Measurements from ENCODE around the gene PSME2. TPM values are rescaled to one million over a fixed set of nuclear protein-coding genes. Genes with fewer than 3 reads are reported as not detected.

The PSME2 gene
- total RNA-seq, 1 donor from 2014 or later: 120 TPM

DNA sequence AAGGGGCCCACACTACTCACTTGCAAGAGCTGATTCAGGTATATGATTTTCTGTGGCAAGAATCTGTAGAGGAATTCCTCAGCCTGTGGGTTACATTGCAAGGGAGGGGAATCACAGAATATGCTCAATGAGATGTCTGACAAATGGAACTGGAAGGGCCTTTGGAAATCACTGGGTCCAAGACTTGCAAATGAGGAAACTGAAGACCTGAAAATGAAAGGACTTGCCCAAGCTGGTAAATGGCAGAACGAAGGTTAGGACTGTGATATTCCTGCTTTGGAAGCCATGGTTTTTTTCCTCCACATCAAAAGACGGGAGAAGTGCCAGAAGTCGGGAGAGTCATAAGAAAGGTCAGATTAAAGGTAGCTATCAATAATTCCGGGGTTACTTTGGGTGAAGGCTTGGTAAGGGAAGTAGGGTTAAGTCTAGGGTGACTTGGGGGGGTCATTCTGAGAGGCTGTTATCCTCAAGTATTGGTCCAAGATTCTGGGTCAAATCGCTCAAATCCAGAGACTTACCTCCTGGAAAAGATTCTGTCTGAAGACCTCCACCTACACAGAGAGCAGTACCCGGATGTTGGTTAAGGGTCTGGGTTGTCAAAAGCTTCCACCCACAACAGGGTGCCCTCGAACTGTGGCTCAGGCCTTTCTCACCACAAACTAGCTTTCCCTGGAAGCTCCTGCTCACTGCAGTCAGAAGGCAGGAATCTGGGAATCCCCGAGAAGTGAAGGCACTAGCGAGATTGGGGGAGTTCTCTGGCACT is 539 bp downstream of the PSME2 start:
- Mint-ChIP-seq H3K27ac (peak overlapping the region; percentile 97), H3K4me1 (ENCODE audit: low read depth) (peaks cover 23% of the 10 kb centered on the region), H3K36me3 (ENCODE audit: insufficient read depth) (peaks cover 7% of the 10 kb centered on the region), H3K27me3 (no peaks in the 10 kb centered on the region), H3K9me3 (ENCODE audit: low read depth) (no peaks in the 10 kb centered on the region), H3K4me3 (ENCODE audit: low read depth) (peak overlapping the region; percentile 99)
- no peak for DNase-seq (ENCODE audit: low spot score, unreplicated experiment)
- TF ChIP-seq, protein P1, sequence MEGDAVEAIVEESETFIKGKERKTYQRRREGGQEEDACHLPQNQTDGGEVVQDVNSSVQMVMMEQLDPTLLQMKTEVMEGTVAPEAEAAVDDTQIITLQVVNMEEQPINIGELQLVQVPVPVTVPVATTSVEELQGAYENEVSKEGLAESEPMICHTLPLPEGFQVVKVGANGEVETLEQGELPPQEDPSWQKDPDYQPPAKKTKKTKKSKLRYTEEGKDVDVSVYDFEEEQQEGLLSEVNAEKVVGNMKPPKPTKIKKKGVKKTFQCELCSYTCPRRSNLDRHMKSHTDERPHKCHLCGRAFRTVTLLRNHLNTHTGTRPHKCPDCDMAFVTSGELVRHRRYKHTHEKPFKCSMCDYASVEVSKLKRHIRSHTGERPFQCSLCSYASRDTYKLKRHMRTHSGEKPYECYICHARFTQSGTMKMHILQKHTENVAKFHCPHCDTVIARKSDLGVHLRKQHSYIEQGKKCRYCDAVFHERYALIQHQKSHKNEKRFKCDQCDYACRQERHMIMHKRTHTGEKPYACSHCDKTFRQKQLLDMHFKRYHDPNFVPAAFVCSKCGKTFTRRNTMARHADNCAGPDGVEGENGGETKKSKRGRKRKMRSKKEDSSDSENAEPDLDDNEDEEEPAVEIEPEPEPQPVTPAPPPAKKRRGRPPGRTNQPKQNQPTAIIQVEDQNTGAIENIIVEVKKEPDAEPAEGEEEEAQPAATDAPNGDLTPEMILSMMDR (IDR thresholded peaks at IDR 0.05; ENCODE audit: unreplicated experiment): no peak

DNA sequence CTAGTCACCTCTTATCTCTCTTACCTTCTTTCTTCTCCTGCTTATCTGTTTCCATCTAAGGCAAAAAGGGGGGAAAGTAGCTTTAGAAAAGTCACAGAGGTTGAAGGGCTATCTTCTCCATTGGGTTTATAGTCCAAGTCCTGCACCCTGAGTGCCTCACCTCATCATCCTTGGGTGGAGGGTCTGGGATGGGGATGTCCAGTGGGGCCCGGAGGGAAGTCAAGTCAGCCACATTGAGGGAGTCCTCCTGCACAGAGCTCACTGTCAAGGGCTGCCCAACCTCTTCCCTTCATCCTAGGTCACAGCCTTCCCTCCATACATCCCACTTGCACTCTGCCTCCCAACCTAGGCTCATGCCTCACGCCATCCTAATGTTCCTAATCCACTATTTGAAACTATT is 1.2 kb downstream of the PSME2 start:
- Mint-ChIP-seq H3K27me3 (no peaks in the 10 kb centered on the region), H3K4me3 (ENCODE audit: low read depth) (no peak overlapping the region), H3K36me3 (ENCODE audit: insufficient read depth) (peaks cover 3% of the 10 kb centered on the region), H3K4me1 (ENCODE audit: low read depth) (peaks cover 27% of the 10 kb centered on the region), H3K9me3 (ENCODE audit: low read depth) (no peaks in the 10 kb centered on the region), H3K27ac (peak overlapping the region; percentile 49)
- TF ChIP-seq, protein P1 (IDR thresholded peaks at IDR 0.05; ENCODE audit: unreplicated experiment): no peak
- DNase-seq (ENCODE audit: low spot score, unreplicated experiment): no peak

GRCh38 chr14:24144451-24144850 is 2.0 kb downstream of the PSME2 start:
- no peak for DNase-seq (ENCODE audit: low spot score, unreplicated experiment)
- Mint-ChIP-seq H3K9me3 (ENCODE audit: low read depth) (no peaks in the 10 kb centered on the region), H3K4me3 (ENCODE audit: low read depth) (no peak overlapping the region), H3K27me3 (no peaks in the 10 kb centered on the region), H3K27ac (no peak overlapping the region), H3K4me1 (ENCODE audit: low read depth) (peaks cover 31% of the 10 kb centered on the region), H3K36me3 (ENCODE audit: insufficient read depth) (peaks cover 2% of the 10 kb centered on the region)
- TF ChIP-seq, protein P1 (IDR thresholded peaks at IDR 0.05; ENCODE audit: unreplicated experiment): no peak

DNA sequence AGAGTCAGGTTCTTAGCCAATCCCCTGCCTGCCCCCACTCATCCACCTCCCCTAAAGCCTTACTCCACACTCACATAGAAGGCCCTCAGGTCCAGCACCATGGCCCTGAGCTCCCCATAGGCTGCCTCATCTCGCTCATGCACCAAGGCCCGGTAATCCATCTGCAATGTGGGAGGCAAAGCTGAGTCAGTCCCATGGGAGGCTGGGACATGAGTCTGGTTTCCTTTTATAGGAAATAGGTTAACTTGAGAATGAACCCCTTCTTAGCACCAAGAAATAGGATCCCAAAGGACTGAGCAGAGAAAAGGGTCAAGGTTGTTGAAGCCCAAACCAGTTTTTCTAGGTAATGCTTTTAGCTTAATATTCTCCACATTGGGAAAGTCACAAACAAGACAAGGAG is 2.9 kb downstream of the PSME2 start:
- Mint-ChIP-seq H3K4me1 (ENCODE audit: low read depth) (peaks cover 36% of the 10 kb centered on the region), H3K4me3 (ENCODE audit: low read depth) (no peak overlapping the region), H3K9me3 (ENCODE audit: low read depth) (no peaks in the 10 kb centered on the region), H3K27ac (no peak overlapping the region), H3K27me3 (no peaks in the 10 kb centered on the region), H3K36me3 (ENCODE audit: insufficient read depth) (peaks cover 2% of the 10 kb centered on the region)
- TF ChIP-seq, protein P1 (IDR thresholded peaks at IDR 0.05; ENCODE audit: unreplicated experiment): no peak
- no peak for DNase-seq (ENCODE audit: low spot score, unreplicated experiment)

DNA sequence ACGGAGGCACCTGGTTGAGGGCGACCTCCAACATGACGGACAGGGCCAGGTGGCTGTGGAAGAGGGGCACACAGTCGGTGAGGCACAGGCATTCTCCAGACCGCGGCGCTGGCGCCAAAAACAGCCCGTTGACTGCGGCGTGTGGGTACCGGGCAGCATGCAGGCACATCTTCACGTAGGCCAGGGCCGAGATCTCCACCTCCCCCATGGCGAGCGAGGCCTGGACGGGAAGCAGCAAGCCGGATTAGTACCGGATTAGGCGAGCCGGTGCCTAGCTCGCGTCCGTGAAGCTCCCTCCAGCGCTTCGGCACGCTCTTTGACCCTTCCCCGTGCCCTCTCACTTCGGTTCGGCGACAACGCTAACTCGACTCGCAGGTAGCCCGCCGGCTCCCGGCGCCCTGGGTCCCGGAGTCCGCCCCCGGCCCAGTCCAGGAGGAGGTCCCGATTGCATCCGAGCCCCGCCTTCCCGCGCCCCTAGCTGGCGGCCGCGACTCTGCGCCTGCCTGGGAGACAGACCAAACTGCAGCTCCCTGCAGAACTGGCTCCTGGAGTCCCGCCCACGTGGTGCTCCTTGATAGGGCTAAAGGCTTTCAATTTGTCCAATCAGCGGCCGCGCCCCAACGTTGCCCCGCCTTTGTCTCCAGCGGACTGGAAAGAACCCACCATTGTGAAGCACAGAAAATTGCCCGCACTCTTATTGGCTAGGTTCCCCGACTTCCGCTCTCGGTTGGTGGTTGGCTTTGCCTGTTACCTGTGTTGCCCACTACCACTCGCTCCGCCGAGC is 5.1 kb downstream of the PSME2 start, which contains the start of gene EMC9:
TSS of gene EMC9 (minus strand) at position 495 of the 784 bp plus-strand sequence. CDS start at position 208, 287 bp downstream.
- Mint-ChIP-seq H3K27me3 (no peaks in the 10 kb centered on the region), H3K36me3 (ENCODE audit: insufficient read depth) (peaks cover 6% of the 10 kb centered on the region), H3K9me3 (ENCODE audit: low read depth) (no peaks in the 10 kb centered on the region), H3K27ac (peak within 1 kb of the TSS; percentile 95), H3K4me1 (ENCODE audit: low read depth) (peaks cover 35% of the 10 kb centered on the region), H3K4me3 (ENCODE audit: low read depth) (peak within 1 kb of the TSS; percentile 95)
- TF ChIP-seq, protein P1 (IDR thresholded peaks at IDR 0.05; ENCODE audit: unreplicated experiment): peak; percentile 38
- DNase-seq (ENCODE audit: low spot score, unreplicated experiment): peak; percentile 99
